Neural progenitor cell (in vitro differentiated cells): Measurements from ENCODE around the gene EMC6. TPM values are rescaled to one million over a fixed set of nuclear protein-coding genes. Genes with fewer than 3 reads are reported as not detected.

Experiments used
- DNase-seq: peaks from one replicate; pipeline ENCODE4 v3.0.0-alpha.2; 2016; ENCODE audit warnings: low spot score
- H2AFZ ChIP-seq: fragments of 200-600 bp; sonication (generic); replicated peaks from 2 replicates; pipeline ENCODE4 v1.6.1; 2016; ENCODE audit warnings: antibody characterized with exemption
- H3F3A ChIP-seq: fragments of 200-600 bp; sonication (generic); 2 replicates; pipeline ENCODE4 v1.6.1; 2016; ENCODE audit warnings: antibody characterized with exemption, low read depth
- H3K27ac ChIP-seq: fragments of 200-600 bp; sonication (generic); 2 replicates; pipeline ENCODE4 v1.5.1; 2016; ENCODE audit warnings: mild to moderate bottlenecking
- H3K27me3 ChIP-seq: fragments of 200-600 bp; sonication (generic); 2 replicates; pipeline ENCODE4 v1.6.1; 2016; ENCODE audit warnings: mild to moderate bottlenecking, moderate library complexity
- H3K36me3 ChIP-seq: fragments of 200-600 bp; sonication (generic); 2 replicates; pipeline ENCODE4 v1.5.1; 2016
- H3K4me1 ChIP-seq: fragments of 200-600 bp; sonication (generic); 2 replicates; pipeline ENCODE4 v1.6.1; 2016; ENCODE audit warnings: mixed run types
- H3K4me2 ChIP-seq: fragments of 200-600 bp; sonication (generic); 2 replicates; pipeline ENCODE4 v1.6.1; 2016
- H3K4me3 ChIP-seq: fragments of 200-600 bp; sonication (generic); 2 replicates; pipeline ENCODE4 v1.5.1; 2016
- H3K79me2 ChIP-seq: fragments of 200-600 bp; sonication (generic); 2 replicates; pipeline ENCODE4 v1.6.1; 2016; ENCODE audit warnings: low read depth
- H3K9ac ChIP-seq: fragments of 200-600 bp; sonication (generic); 2 replicates; pipeline ENCODE4 v1.6.1; 2016
- H3K9me3 ChIP-seq: fragments of 200-600 bp; sonication (generic); 2 replicates; pipeline ENCODE4 v1.5.1; 2016; ENCODE audit warnings: low read depth
- H4K20me1 ChIP-seq: fragments of 200-600 bp; sonication (generic); 2 replicates; pipeline ENCODE4 v1.6.1; 2016; ENCODE audit warnings: low read depth
- H3K27ac Mint-ChIP-seq: 3 replicates; pipeline ENCODE4 v1.8.0; 2021; ENCODE audit warnings: mixed read lengths
- H3K27me3 Mint-ChIP-seq: 2 replicates; pipeline ENCODE4 v1.8.0; 2022; ENCODE audit warnings: low read depth, mild to moderate bottlenecking, inconsistent platforms, moderate library complexity, mixed read lengths; ENCODE audit not compliant: insufficient read depth
- H3K36me3 Mint-ChIP-seq: 3 replicates; pipeline ENCODE4 v1.8.0; 2021; ENCODE audit warnings: mixed read lengths
- H3K4me1 Mint-ChIP-seq: 3 replicates; pipeline ENCODE4 v1.8.0; 2021; ENCODE audit warnings: mixed read lengths
- H3K4me3 Mint-ChIP-seq: 3 replicates; pipeline ENCODE4 v1.8.0; 2021; ENCODE audit warnings: mild to moderate bottlenecking, moderate library complexity, mixed read lengths
- H3K9me3 Mint-ChIP-seq: 3 replicates; pipeline ENCODE4 v1.8.0; 2020; ENCODE audit warnings: mixed read lengths
- CTCF ChIP-seq: fragments of 200-600 bp; sonication (generic); IDR thresholded peaks from 2 replicates; pipeline ENCODE4 v1.5.1; 2017; ENCODE audit warnings: antibody characterized with exemption, mild to moderate bottlenecking
- EZH2 ChIP-seq: fragments of 200-600 bp; sonication (generic); IDR thresholded peaks from 2 replicates; pipeline ENCODE4 v1.6.1; 2017; ENCODE audit warnings: antibody characterized with exemption, mild to moderate bottlenecking, moderate library complexity
- EZH2phosphoT487 ChIP-seq: fragments of 200-600 bp; sonication (generic); IDR thresholded peaks from 2 replicates; pipeline ENCODE4 v1.6.1; 2017; ENCODE audit warnings: antibody characterized with exemption
- total RNA-seq: library from RNA; depleted of rRNA; stranded (reverse); fragments of >200 nt; gene quantifications from 2 replicates; pipeline ENCODE4 v1.2.3, GENCODE V29; 2015; ENCODE audit warnings: low replicate concordance

EMC6 gene
- total RNA-seq, 1 donor from 2014 or later: 20.0 TPM

DNA sequence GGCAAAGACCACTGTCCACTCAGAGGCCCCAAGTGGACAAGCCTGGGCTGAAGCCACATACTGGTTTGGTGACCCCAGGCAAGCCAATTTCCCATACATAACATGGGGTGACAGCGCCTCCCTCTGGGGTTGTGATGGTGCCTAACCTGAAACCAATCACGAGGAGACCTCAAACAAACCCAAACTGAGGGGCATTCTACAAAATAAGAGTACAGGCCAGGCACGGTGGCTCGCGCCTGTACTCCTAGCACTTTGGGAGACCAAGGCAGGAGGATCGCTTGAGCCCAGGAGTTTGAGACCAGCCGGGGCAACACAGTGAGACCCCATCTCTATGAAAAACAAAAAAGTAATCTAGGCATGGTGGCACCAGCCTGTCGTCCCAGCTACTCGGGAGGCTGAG lies 23.7 kb downstream of the EMC6 start:
- H3K27me3 ChIP-seq: peaks cover 37% of the 10 kb centered on the region
- no peak overlapping the region for H2AFZ ChIP-seq
- H4K20me1 ChIP-seq: peaks cover 12% of the 10 kb centered on the region
- no peaks in the 10 kb centered on the region for H3K36me3 ChIP-seq
- no peak overlapping the region for H3K27ac ChIP-seq
- no peaks in the 10 kb centered on the region for H3K9me3 ChIP-seq
- no peak for DNase-seq
- Mint-ChIP-seq H3K27me3 (peaks cover 30% of the 10 kb centered on the region), H3K27ac (no peak overlapping the region), H3K4me1 (peaks cover 11% of the 10 kb centered on the region), H3K36me3 (no peaks in the 10 kb centered on the region), H3K4me3 (no peak overlapping the region), H3K9me3 (no peaks in the 10 kb centered on the region)
- H3K4me3 ChIP-seq: no peak overlapping the region
- H3K79me2 ChIP-seq: no peaks in the 10 kb centered on the region
- no peak overlapping the region for H3K9ac ChIP-seq
- no peak overlapping the region for H3K4me2 ChIP-seq
- H3F3A ChIP-seq: peaks cover 6% of the 10 kb centered on the region
- H3K4me1 ChIP-seq: peaks cover 19% of the 10 kb centered on the region
- TF ChIP-seq EZH2phosphoT487 (no peak), CTCF (peak; percentile 29)

GRCh38 chr17:3693141-3693540 lies 24.5 kb downstream of the EMC6 start:
- Histone ChIP-seq H3K27me3 (peaks cover 45% of the 10 kb centered on the region), H3F3A (peaks cover 3% of the 10 kb centered on the region), H4K20me1 (peaks cover 12% of the 10 kb centered on the region), H3K4me1 (peaks cover 16% of the 10 kb centered on the region), H2AFZ (no peak overlapping the region), H3K4me3 (no peak overlapping the region), H3K4me2 (no peak overlapping the region), H3K9me3 (no peaks in the 10 kb centered on the region), H3K27ac (no peak overlapping the region), H3K79me2 (no peaks in the 10 kb centered on the region), H3K36me3 (no peaks in the 10 kb centered on the region), H3K9ac (no peak overlapping the region)
- no peak overlapping the region for H3K4me3 Mint-ChIP-seq
- no peaks in the 10 kb centered on the region for H3K36me3 Mint-ChIP-seq
- H3K4me1 Mint-ChIP-seq: peaks cover 11% of the 10 kb centered on the region
- no peak overlapping the region for H3K27ac Mint-ChIP-seq
- no peak for TF ChIP-seq CTCF
- no peak for TF ChIP-seq EZH2phosphoT487
- TF ChIP-seq EZH2: no peak
- peaks cover 3% of the 10 kb centered on the region for H3K9me3 Mint-ChIP-seq
- DNase-seq: no peak
- H3K27me3 Mint-ChIP-seq: peaks cover 35% of the 10 kb centered on the region

DNA sequence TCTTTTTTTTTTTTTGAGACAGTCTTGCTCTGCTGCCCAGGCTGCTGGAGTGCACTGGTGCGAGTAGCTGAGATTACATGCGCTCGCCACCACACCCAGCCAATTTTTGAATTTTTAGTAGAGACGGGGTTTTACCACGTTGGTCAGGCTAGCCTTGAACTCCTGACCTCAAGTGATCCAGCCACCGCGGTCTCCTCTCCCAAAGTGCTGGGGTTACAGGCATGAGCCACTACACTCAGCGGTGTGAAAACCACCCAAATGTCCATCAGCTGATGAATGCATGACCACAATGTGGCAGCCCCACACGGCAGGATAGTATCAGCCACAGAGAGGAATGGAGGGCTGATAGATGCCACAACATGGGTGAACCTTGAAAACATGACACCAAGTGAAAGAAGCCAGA lies 25.2 kb downstream of the EMC6 start:
- Histone ChIP-seq H3K9ac (no peak overlapping the region), H3K36me3 (no peaks in the 10 kb centered on the region), H3K9me3 (no peaks in the 10 kb centered on the region), H2AFZ (no peak overlapping the region), H3K4me1 (peaks cover 11% of the 10 kb centered on the region), H3K27ac (no peak overlapping the region), H4K20me1 (peaks cover 12% of the 10 kb centered on the region), H3F3A (no peaks in the 10 kb centered on the region), H3K79me2 (no peaks in the 10 kb centered on the region), H3K27me3 (peaks cover 52% of the 10 kb centered on the region), H3K4me3 (no peak overlapping the region), H3K4me2 (no peak overlapping the region)
- TF ChIP-seq EZH2phosphoT487: no peak
- TF ChIP-seq CTCF: no peak
- TF ChIP-seq EZH2: no peak
- H3K27ac Mint-ChIP-seq: no peak overlapping the region
- no peaks in the 10 kb centered on the region for H3K36me3 Mint-ChIP-seq
- DNase-seq: no peak
- H3K4me3 Mint-ChIP-seq: no peak overlapping the region
- peaks cover 6% of the 10 kb centered on the region for H3K9me3 Mint-ChIP-seq
- H3K27me3 Mint-ChIP-seq: peaks cover 35% of the 10 kb centered on the region
- peaks cover 8% of the 10 kb centered on the region for H3K4me1 Mint-ChIP-seq
